Keratinocyte (primary cell): ENCODE measurements around the gene TCN2.

Experiments used
- CTCF ChIP-seq, 3 experiments: IDR thresholded peaks in 1 of 3; conservative IDR thresholded peaks in 1 of 3; optimal IDR thresholded peaks in 1 of 3; 2 replicates in 2 of 3; 3 replicates in 1 of 3; pipeline versions ENCODE3 to v1.5.1; 2011; ENCODE audit warnings: low read length in 3 of 3, mild to moderate bottlenecking in 3 of 3, moderate library complexity in 2 of 3, control low read depth in 1 of 3, inconsistent platforms in 1 of 3; ENCODE audit not compliant: insufficient read depth in 2 of 3; ENCODE audit errors: extremely low read depth in 1 of 3
- EZH2 ChIP-seq: IDR thresholded peaks from one replicate; pipeline ENCODE4 v1.6.1; 2012; ENCODE audit warnings: inconsistent platforms, mild to moderate bottlenecking, low read length, moderate library complexity

- TF ChIP-seq CTCF (optimal IDR thresholded peaks at IDR 0.05 in 1 of 3, IDR thresholded peaks at IDR 0.05 in 1 of 3, conservative IDR thresholded peaks at IDR 0.05 in 1 of 3; ENCODE audit: extremely low read depth in 1 of 3, insufficient read depth in 2 of 3, low read length in 3 of 3) (no peak), EZH2 (no peak)
Measured at GRCh38 chr22:30603801-30604200, 3.2 kb upstream of the TCN2 start.
